BE2C (cell line): Measurements from ENCODE around the gene SYNPO2.

Experiments
- DNase-seq: peaks from one replicate; pipeline ENCODE4 v3.0.0-alpha.2; 2020
- H3K27me3 ChIP-seq: fragments of 250-450 bp; sonication (Bioruptor Pico); 2 replicates; pipeline ENCODE4 v1.5.1; 2020; ENCODE audit warnings: mild to moderate bottlenecking
- H3K36me3 ChIP-seq: fragments of 250-450 bp; sonication (Bioruptor Pico); 2 replicates; pipeline ENCODE4 v1.5.1; 2020; ENCODE audit warnings: mild to moderate bottlenecking
- H3K4me1 ChIP-seq: fragments of 250-450 bp; sonication (Bioruptor Pico); 2 replicates; pipeline ENCODE4 v1.5.1; 2020
- H3K4me3 ChIP-seq: 2 replicates; pipeline ENCODE4 v1.5.1; 2011; ENCODE audit warnings: low read depth, low read length
- H3K9me3 ChIP-seq: fragments of 250-450 bp; sonication (Bioruptor Pico); 2 replicates; pipeline ENCODE4 v1.5.1; 2020
- CTCF ChIP-seq: IDR thresholded peaks from 2 replicates; pipeline ENCODE4 v1.5.1; 2012; ENCODE audit warnings: mild to moderate bottlenecking, low read depth, low read length

The SYNPO2 gene

GRCh38 chr4:119035951-119036737, 147.5 kb downstream of the SYNPO2 start:
- DNase-seq, result no peak
- Histone ChIP-seq H3K4me3 (no peak overlapping the region), H3K4me1 (no peaks in the 10 kb centered on the region), H3K9me3 (no peaks in the 10 kb centered on the region), H3K36me3 (peaks cover 71% of the 10 kb centered on the region), H3K27me3 (no peaks in the 10 kb centered on the region)
- TF ChIP-seq CTCF, result no peak

GRCh38 chr4:119037709-119038108, 149.1 kb downstream of the SYNPO2 start:
- peaks cover 58% of the 10 kb centered on the region for H3K36me3 ChIP-seq
- H3K4me1 ChIP-seq, result peaks cover 2% of the 10 kb centered on the region; the same call in 1 of the 2 replicates
- H3K27me3 ChIP-seq, result no peaks in the 10 kb centered on the region
- no peak for TF ChIP-seq CTCF
- H3K9me3 ChIP-seq, result no peaks in the 10 kb centered on the region
- no peak overlapping the region for H3K4me3 ChIP-seq
- DNase-seq, result no peak

GRCh38 chr4:119038116-119038841, 149.6 kb downstream of the SYNPO2 start:
- no peak for DNase-seq
- Histone ChIP-seq H3K4me3 (no peak overlapping the region), H3K4me1 (peaks cover 4% of the 10 kb centered on the region), H3K9me3 (no peaks in the 10 kb centered on the region), H3K36me3 (peaks cover 54% of the 10 kb centered on the region), H3K27me3 (no peaks in the 10 kb centered on the region)
- no peak for TF ChIP-seq CTCF

GRCh38 chr4:119039160-119039559, 150.5 kb downstream of the SYNPO2 start:
- no peak for DNase-seq
- H3K27me3 ChIP-seq, result no peaks in the 10 kb centered on the region
- no peak for TF ChIP-seq CTCF
- H3K9me3 ChIP-seq, result no peaks in the 10 kb centered on the region
- H3K4me3 ChIP-seq, result no peak overlapping the region
- H3K36me3 ChIP-seq, result peaks cover 45% of the 10 kb centered on the region
- peaks cover 11% of the 10 kb centered on the region for H3K4me1 ChIP-seq

- no peak overlapping the region for H3K4me3 ChIP-seq
- H3K4me1 ChIP-seq, result peaks cover 16% of the 10 kb centered on the region
These were observed 151.1 kb downstream of the SYNPO2 start for GRCh38 chr4:119039779-119040178.

More at GRCh38 chr4:119039779-119040178, 151.1 kb downstream of the SYNPO2 start:
- peaks cover 39% of the 10 kb centered on the region for H3K36me3 ChIP-seq
- DNase-seq, result peak; percentile 47
- peak; percentile 54 for TF ChIP-seq CTCF
- no peaks in the 10 kb centered on the region for H3K27me3 ChIP-seq
- no peaks in the 10 kb centered on the region for H3K9me3 ChIP-seq
